Right lobe of liver (tissue), 4 donors: ENCODE measurements around the gene HINT2.

Experiments
- POLR2A ChIP-seq: fragments of 450-650 bp; IDR thresholded peaks from one replicate; pipeline ENCODE4 v1.6.1; 2017; ENCODE audit warnings: antibody characterized with exemption, mild to moderate bottlenecking
- TF ChIP-seq, protein P1 (sequence below), 4 donors: fragments of 200-600 bp in 3 of 4; fragments of 450-650 bp in 1 of 4; IDR thresholded peaks; one replicate each; pipeline versions ENCODE4 v1.5.1 to v1.8.0; 2016 to 2022; ENCODE audit warnings: antibody characterized with exemption in 4 of 4, mild to moderate bottlenecking in 2 of 4
- donor health status: DM: no; HTN: no; CAD: no.
- donor health status: DM: no; HTN: no; CAD: no.
- donor health status: DM: no; HTN: yes; CAD: no.

DNA sequence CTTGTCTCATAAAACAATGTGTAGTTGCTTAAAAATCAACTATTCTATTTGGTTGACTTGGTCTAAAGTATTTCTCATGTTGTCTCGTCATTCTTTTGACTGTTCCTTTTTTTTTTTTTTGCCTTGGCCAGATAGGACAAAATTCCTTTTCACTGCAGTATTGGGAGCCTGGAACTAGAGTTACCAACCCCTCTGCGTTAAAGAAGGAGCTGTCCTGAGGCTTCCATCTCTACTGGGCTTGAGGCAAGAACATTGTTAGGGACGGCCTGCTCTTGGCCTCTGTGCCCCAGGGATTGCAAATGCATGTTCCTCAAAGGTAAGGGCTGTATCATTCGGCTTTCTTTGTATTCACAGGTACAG is 24.8 kb downstream of the HINT2 start:
- TF ChIP-seq, protein P1, sequence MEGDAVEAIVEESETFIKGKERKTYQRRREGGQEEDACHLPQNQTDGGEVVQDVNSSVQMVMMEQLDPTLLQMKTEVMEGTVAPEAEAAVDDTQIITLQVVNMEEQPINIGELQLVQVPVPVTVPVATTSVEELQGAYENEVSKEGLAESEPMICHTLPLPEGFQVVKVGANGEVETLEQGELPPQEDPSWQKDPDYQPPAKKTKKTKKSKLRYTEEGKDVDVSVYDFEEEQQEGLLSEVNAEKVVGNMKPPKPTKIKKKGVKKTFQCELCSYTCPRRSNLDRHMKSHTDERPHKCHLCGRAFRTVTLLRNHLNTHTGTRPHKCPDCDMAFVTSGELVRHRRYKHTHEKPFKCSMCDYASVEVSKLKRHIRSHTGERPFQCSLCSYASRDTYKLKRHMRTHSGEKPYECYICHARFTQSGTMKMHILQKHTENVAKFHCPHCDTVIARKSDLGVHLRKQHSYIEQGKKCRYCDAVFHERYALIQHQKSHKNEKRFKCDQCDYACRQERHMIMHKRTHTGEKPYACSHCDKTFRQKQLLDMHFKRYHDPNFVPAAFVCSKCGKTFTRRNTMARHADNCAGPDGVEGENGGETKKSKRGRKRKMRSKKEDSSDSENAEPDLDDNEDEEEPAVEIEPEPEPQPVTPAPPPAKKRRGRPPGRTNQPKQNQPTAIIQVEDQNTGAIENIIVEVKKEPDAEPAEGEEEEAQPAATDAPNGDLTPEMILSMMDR (IDR thresholded peaks at IDR 0.05): no peak
- TF ChIP-seq POLR2A: no peak
